Fibroblast of skin of right biceps (primary cell): ENCODE data around the gene NDUFV2.
"Not testable (repeated sequence)": the region's sequence is repeated elsewhere in the genome, so short reads cannot be mapped to it uniquely, and the experiment has no call there.

Experiments
- DNase-seq: peaks from one replicate; pipeline ENCODE4 v3.0.0-alpha.2; 2013

Gene NDUFV2

DNA sequence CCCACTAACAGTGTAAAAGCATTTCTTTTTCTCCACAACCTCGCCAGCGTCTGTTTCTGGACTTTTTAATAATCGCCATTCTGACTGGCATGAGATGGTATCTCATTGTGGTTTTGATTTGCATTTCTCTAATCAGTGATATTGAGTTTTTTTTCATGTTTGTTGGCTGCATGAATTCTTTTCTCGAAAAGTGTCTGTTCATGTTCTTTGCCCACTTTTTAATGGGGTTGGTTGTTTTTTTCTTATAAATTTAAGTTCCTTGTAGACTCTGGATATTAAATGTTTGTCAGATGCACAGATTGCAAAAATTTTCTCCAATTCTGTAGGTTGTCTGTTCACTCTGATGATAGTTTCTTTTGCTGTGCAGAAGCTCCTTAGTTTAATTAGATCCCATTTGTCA is 60.2 kb downstream of the NDUFV2 start:
- DNase-seq, result not testable (repeated sequence)

DNA sequence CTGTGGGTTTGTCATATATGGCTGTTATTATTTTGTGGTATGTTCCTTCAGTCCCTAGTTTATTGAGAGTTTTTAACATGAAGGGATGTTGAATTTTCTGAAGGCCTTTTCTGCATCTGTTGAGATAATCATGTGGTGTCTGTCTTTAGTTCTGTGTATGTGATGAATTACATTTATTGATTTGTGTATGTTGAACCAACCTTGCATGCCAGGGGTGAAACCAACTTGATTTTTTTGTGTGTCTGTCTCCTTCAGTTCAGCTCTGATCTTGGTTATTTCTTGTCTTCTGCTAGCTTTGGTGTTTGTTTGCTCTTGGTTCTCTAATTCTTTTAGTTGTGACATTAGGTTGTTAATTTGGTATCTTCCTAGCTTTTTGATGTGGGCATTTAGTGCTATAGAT is 61.6 kb downstream of the NDUFV2 start:
- not testable (repeated sequence) for DNase-seq

DNA sequence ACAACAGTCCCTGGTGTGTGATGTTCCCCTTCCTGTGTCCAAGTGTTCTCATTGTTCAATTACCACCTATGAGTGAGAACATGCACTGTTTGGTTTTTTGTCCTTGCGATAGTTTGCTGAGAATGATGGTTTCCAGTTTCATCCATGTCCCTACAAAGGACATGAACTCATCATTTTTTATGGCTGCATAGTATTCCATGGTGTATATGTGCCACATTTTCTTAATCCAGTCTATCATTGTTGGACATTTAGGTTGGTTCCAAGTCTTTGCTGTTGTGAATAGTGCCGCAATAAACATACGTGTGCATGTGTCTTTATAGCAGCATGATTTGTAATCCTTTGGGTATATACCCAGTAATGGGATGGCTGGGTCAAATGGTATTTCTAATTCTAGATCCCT is 63.4 kb downstream of the NDUFV2 start:
- DNase-seq, result not testable (repeated sequence)

DNA sequence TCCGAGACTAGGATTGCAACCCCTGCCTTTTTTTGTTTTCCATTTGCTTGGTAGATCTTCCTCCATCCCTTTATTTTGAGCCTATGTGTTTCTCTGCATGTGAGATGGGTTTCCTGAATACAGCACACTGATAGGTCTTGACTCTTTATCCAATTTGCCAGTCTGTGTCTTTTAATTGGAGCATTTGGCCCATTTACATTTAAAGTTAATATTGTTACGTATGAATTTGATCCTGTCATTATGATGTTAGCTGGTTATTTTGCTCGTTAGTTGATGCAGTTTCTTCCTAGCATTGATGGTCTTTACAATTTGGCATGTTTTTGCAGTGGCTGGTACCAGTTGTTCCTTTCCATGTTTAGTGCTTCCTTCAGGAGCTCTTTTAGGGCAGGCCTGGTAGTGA is 67.0 kb downstream of the NDUFV2 start:
- DNase-seq, result not testable (repeated sequence)

DNA sequence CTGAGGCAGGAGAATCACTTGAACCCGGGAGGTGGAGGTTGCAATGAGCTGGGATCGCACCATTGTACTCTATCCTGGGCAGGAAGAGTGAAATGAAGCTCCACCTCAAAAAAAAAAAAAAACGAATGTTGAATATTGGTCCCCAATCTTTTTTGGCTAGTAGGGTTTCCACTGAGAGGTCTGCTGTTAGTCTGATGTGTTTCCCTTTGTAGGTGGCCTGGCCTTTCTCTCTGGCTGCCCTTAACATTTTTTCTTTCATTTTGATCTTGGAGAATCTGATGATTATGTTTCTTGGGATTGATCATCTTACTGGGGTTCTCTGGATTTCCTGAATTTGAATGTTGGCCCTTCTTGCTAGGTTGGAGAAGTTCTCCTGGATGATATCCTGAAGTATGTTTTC is 69.4 kb downstream of the NDUFV2 start:
- not testable (repeated sequence) for DNase-seq

- no peak for DNase-seq
Observed at GRCh38 chr18:9172506-9173127, 70.1 kb downstream of the NDUFV2 start.

DNA sequence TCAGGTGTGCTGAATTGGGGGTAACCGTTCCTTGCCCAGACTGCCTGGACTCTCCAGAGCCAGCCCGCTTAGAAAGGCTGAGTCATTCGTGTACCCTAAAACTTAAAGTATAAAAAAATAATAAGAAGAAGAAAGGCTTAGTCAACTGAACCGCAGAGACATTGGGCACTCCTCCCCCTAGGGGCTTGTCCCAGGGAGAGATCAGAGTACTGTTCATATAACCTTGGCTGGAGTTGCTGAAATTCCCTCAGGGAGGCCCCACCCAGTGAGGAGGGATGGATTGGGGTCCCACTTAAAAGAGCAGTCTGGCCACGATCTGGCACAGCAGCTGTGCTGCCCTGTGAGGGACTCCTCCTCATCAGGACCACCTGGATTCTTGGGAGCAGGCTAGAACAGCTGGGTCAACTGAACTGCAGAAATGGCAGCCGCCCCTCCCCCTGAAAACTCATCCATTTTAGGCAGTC is 71.3 kb downstream of the NDUFV2 start:
- no peak for DNase-seq

- no peak for DNase-seq
Observed at GRCh38 chr18:9174302-9174701, 71.8 kb downstream of the NDUFV2 start.

GRCh38 chr18:9175115-9175514 is 72.6 kb downstream of the NDUFV2 start:
- DNase-seq, result no peak

DNA sequence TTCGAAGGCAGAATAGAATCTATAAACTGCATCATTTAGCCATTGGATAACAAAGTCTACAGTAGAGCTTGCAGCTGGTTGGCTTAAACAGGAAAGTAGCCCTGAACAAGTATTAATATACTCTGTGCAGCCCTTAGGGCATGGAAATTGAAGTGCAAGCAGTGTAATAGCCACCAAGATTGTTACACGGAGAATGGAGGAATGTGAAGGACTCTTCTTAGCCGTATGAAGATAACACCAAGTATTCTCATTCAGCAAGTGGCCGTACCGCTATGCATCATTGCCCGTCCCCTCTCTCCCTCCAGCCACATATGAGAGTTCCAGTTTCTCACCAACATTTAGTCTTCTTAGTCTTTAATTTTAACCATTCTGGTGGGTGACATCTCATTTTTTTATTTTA is 74.5 kb downstream of the NDUFV2 start:
- DNase-seq, result no peak

- DNase-seq, result no peak
Observed at GRCh38 chr18:9177466-9177865, 75.0 kb downstream of the NDUFV2 start.

DNA sequence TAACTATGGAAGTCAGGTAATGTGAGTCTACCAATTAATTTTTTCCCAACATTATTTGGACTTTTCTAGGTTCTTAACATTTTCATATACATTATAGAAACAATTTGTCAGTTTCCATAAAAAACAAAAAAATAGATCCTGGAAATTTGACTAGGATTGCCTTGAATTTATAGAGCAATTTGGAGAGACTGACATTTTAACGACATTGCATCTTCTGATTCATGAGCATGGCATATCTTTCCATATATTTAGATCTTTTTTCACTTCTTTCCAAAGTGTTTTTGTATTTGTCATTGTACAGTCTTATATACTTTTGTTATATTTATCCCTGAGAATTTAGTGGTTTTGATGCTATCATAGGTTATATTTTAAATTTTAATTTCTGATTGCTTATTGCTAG is 76.1 kb downstream of the NDUFV2 start:
- DNase-seq, result no peak

DNA sequence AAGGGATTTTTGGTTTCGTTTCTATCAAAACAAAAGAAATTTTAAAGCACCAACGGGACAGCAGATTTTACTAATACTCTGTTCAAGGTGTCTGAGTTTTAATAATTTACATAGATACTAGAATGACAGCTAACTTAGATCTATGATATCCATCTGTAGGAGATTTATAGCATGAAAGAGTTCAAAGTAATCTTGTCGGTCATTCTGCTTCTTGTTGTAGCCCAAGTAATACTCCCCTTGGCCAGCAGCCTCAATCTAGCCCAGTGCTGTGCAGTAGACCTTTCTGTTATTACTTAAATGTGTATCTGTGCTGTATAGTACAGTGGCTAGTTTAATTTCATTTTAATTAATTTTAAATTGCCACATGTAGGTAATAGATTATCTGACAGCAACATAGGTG is 78.8 kb downstream of the NDUFV2 start:
- no peak for DNase-seq

- no peak for DNase-seq
Observed at GRCh38 chr18:9182852-9183399, 80.4 kb downstream of the NDUFV2 start.
